ENCODE measurements around the gene ATG10. TPM values are rescaled to one million over a fixed set of nuclear protein-coding genes. Genes with fewer than 3 reads are reported as not detected.

Gene ATG10
- total RNA-seq, 1 experiment from 2014 or later: 12.2 TPM

GRCh38 chr5:82274343-82275211 is 302.8 kb downstream of the ATG10 start (continued):
- TF ChIP-seq ZNF138 (CRISPR knock-in tag; conservative IDR thresholded peaks at IDR 0.05) (peak; percentile 55; the same call in 1 of the 2 replicates), ZNF671 (CRISPR knock-in tag; IDR thresholded peaks at IDR 0.05) (peak; percentile 94; the same call in 1 of the 2 replicates), ZNF532 (CRISPR knock-in tag; IDR thresholded peaks at IDR 0.05; ENCODE audit: borderline replicate concordance) (peak; percentile 74; the same call in 1 of the 2 replicates), MAX (CRISPR knock-in tag; IDR thresholded peaks at IDR 0.05) (no peak), USF2 (CRISPR knock-in tag; IDR thresholded peaks at IDR 0.05) (peak; percentile 39; the same call in 1 of the 2 replicates), ATF1 (CRISPR knock-in tag; IDR thresholded peaks at IDR 0.05) (no peak), NFE2L1 (CRISPR knock-in tag; IDR thresholded peaks at IDR 0.05) (0 out of 2 replicates have a peak, but pooled peaks have one; percentile 10), E2F5 (CRISPR knock-in tag; IDR thresholded peaks at IDR 0.05) (no peak; the same call in 1 of the 2 replicates), USF1 (CRISPR knock-in tag; IDR thresholded peaks at IDR 0.05) (no peak), ARID4B (CRISPR knock-in tag; IDR thresholded peaks at IDR 0.05; ENCODE audit: borderline replicate concordance) (no peak), TEAD1 (CRISPR knock-in tag; IDR thresholded peaks at IDR 0.05) (no peak; the same call in 1 of the 2 replicates), IRF1 (CRISPR knock-in tag; IDR thresholded peaks at IDR 0.05) (peak; percentile 23; the same call in 1 of the 2 replicates), SMAD3 (CRISPR knock-in tag; IDR thresholded peaks at IDR 0.05; ENCODE audit: borderline replicate concordance) (peak; percentile 94), ZNF219 (CRISPR knock-in tag; IDR thresholded peaks at IDR 0.05; ENCODE audit: borderline replicate concordance) (no peak), ZSCAN18 (CRISPR knock-in tag; IDR thresholded peaks at IDR 0.05) (no peak), GRHL2 (CRISPR knock-in tag; IDR thresholded peaks at IDR 0.05; ENCODE audit: insufficient replicate concordance, severe bottlenecking) (no peak), ATF6 (CRISPR knock-in tag; IDR thresholded peaks at IDR 0.05) (no peak), FOXP4 (CRISPR knock-in tag; IDR thresholded peaks at IDR 0.05) (no peak)

All from WTC11 (cell line).